ENCODE data around the gene GUCA2A. TPM values are rescaled to one million over a fixed set of nuclear protein-coding genes. Genes with fewer than 3 reads are reported as not detected.

GUCA2A gene
- total RNA-seq, 1 experiment from 2014 or later, result not detected

DNA sequence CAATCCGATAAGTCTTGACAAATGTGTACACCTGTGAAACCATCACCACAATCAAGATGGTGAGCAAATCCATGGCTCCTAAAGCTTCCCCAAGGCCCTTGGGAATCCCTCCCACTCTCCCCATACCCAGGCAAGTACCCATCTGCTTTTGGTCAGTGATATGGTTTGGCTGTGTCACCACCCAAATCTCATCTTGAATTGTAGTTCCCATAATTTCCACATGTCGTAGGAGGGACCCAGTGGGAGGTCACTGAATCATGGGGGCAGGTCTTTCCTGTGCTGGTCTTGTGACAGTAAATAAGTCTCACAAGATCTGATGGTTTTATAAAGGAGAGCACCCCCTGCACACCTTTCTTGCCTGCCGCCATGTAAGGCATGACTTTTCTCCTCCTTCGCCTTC, 26.0 kb downstream of the GUCA2A start:
- H3K79me2 ChIP-seq (ENCODE audit: insufficient read depth, low read length), result no peaks in the 10 kb centered on the region
- no peak overlapping the region for H3K23ac ChIP-seq (ENCODE audit: insufficient read length, low read depth, low read length)
- no peak overlapping the region for H2BK12ac ChIP-seq (ENCODE audit: insufficient read length, low read depth, low read length)
- H2BK15ac ChIP-seq (ENCODE audit: low read depth, low read length), result no peak overlapping the region
- H3K4me3 Mint-ChIP-seq, result no peak overlapping the region
- H2BK5ac ChIP-seq (ENCODE audit: insufficient read length, low read length), result no peak overlapping the region
- no peaks in the 10 kb centered on the region for H3K4me1 ChIP-seq (ENCODE audit: insufficient read depth, low read length)
- H3T11ph ChIP-seq (ENCODE audit: low read length), result no peak overlapping the region
- no peak overlapping the region for H3K9ac ChIP-seq (ENCODE audit: extremely low read depth, insufficient read length, low read length)
- no peak overlapping the region for H2BK20ac ChIP-seq (ENCODE audit: low read depth, low read length, poor library complexity, severe bottlenecking)
- H4K5ac ChIP-seq (ENCODE audit: insufficient read length, low read depth, low read length), result no peak overlapping the region
- no peak overlapping the region for H2AK5ac ChIP-seq (ENCODE audit: insufficient read length, low read length)
- H4K20me1 ChIP-seq (ENCODE audit: control insufficient read depth, insufficient read depth, insufficient read length), result no peaks in the 10 kb centered on the region
- H3K23me2 ChIP-seq (ENCODE audit: insufficient read length, low read depth, low read length, poor library complexity, severe bottlenecking), result no peaks in the 10 kb centered on the region
- H2AFZ ChIP-seq (ENCODE audit: low read length), result no peak overlapping the region
- no peak for DNase-seq
- no peaks in the 10 kb centered on the region for H3K9me3 ChIP-seq (ENCODE audit: control insufficient read depth, low read depth, low read length)
- H3K18ac ChIP-seq (ENCODE audit: insufficient read length, low read depth, low read length), result no peak overlapping the region
- H3K4me1 Mint-ChIP-seq, result no peaks in the 10 kb centered on the region
- WGBS (ENCODE audit: extremely low coverage, insufficient read length, low lambda C conversion rate), result no CpG with 5 or more reads among the region's 4 CpGs
- H4K8ac ChIP-seq (replicated peaks; ENCODE audit: insufficient read length, low read depth, low read length), result no peak overlapping the region
- H3K27ac ChIP-seq (ENCODE audit: insufficient read length, low read depth, low read length), result no peak overlapping the region
- peak overlapping the region in 1 of 3 experiments; percentile 53; a peak in 1 of 7 replicates for H3K27ac Mint-ChIP-seq
- H3K4me2 ChIP-seq (ENCODE audit: insufficient read depth, insufficient read length, low read length), result no peak overlapping the region
- TF ChIP-seq, protein P1, sequence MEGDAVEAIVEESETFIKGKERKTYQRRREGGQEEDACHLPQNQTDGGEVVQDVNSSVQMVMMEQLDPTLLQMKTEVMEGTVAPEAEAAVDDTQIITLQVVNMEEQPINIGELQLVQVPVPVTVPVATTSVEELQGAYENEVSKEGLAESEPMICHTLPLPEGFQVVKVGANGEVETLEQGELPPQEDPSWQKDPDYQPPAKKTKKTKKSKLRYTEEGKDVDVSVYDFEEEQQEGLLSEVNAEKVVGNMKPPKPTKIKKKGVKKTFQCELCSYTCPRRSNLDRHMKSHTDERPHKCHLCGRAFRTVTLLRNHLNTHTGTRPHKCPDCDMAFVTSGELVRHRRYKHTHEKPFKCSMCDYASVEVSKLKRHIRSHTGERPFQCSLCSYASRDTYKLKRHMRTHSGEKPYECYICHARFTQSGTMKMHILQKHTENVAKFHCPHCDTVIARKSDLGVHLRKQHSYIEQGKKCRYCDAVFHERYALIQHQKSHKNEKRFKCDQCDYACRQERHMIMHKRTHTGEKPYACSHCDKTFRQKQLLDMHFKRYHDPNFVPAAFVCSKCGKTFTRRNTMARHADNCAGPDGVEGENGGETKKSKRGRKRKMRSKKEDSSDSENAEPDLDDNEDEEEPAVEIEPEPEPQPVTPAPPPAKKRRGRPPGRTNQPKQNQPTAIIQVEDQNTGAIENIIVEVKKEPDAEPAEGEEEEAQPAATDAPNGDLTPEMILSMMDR (conservative IDR thresholded peaks at IDR 0.05), result no peak
- H3K36me3 Mint-ChIP-seq (ENCODE audit: insufficient read depth in 1 of 3, low read depth in 3 of 3), result no peaks in the 10 kb centered on the region
- no peaks in the 10 kb centered on the region for H3K27me3 ChIP-seq (ENCODE audit: insufficient read depth, low read length)
- H3K4ac ChIP-seq (ENCODE audit: low read depth, low read length), result no peak overlapping the region
- H3K79me1 ChIP-seq (ENCODE audit: insufficient read depth, low read depth, low read length, poor library complexity, severe bottlenecking), result no peaks in the 10 kb centered on the region
- H2BK120ac ChIP-seq (ENCODE audit: low read depth, low read length, poor library complexity, severe bottlenecking), result no peak overlapping the region
- H3K14ac ChIP-seq (ENCODE audit: insufficient read depth, low read length), result no peak overlapping the region
- no peak overlapping the region for H3K56ac ChIP-seq (ENCODE audit: insufficient read length, low read depth, low read length)
- no peaks in the 10 kb centered on the region for H3K9me3 Mint-ChIP-seq
- H3K27me3 Mint-ChIP-seq (ENCODE audit: low read depth), result no peaks in the 10 kb centered on the region; the same call in none of the 2 replicates
- H4K91ac ChIP-seq (ENCODE audit: insufficient read length, low read depth, low read length), result no peak overlapping the region

All from H9 (cell line).